NCI-H2171 treated with DMSO at 0.1 percent for 48 hours (cell line): ENCODE results near the gene TSPAN4.
A peak's percentile ranks its signal among the peaks of the same experiment; 100 is the strongest.

Source experiments
- DNase-seq: peaks from one replicate; lab custom pipeline; 2025; lab: John Stamatoyannopoulos, UW

TSPAN4 gene

GRCh38 chr11:842370-843002, at the start of gene TSPAN4, which contains the start of gene POLR2L:
Gene TSPAN4 (plus strand): TSS chr11:842852. CDS start chr11:850305, 7,453 bp downstream.
Gene POLR2L (minus strand): TSS chr11:842529. CDS start chr11:842508, 21 bp downstream.
- DNase-seq = peak; percentile 47

- DNase-seq = no peak
Observed at GRCh38 chr11:792873-793272, 49.8 kb upstream of the TSPAN4 start.

- peak; percentile 18 for DNase-seq
Observed at GRCh38 chr11:793556-793955, 49.1 kb upstream of the TSPAN4 start.

GRCh38 chr11:794013-794765, 48.5 kb upstream of the TSPAN4 start:
- no peak for DNase-seq

- no peak for DNase-seq
Observed at GRCh38 chr11:794766-795633, 47.7 kb upstream of the TSPAN4 start.

GRCh38 chr11:795634-796564, 46.8 kb upstream of the TSPAN4 start:
- DNase-seq = peak; percentile 38

- DNase-seq = no peak
Observed at GRCh38 chr11:796565-797295, 45.9 kb upstream of the TSPAN4 start.

- DNase-seq = peak; percentile 87
Observed at GRCh38 chr11:797296-798092, 45.2 kb upstream of the TSPAN4 start.

- DNase-seq = peak; percentile 54
Observed at GRCh38 chr11:798093-798713, 44.4 kb upstream of the TSPAN4 start, which contains the start of gene SLC25A22. Gene SLC25A22 (minus strand): TSS chr11:798281. CDS start chr11:795006, 3,275 bp downstream.

GRCh38 chr11:799641-800316, 42.9 kb upstream of the TSPAN4 start:
- DNase-seq = no peak

GRCh38 chr11:800473-800872, 42.2 kb upstream of the TSPAN4 start:
- no peak for DNase-seq

- DNase-seq = no peak
Observed at GRCh38 chr11:801097-801780, 41.4 kb upstream of the TSPAN4 start.

- DNase-seq = no peak
Observed at GRCh38 chr11:802018-802617, 40.5 kb upstream of the TSPAN4 start.

GRCh38 chr11:802693-803466, 39.8 kb upstream of the TSPAN4 start:
- no peak for DNase-seq

GRCh38 chr11:803467-803742, 39.2 kb upstream of the TSPAN4 start:
- no peak for DNase-seq

GRCh38 chr11:803770-804598, 38.7 kb upstream of the TSPAN4 start:
- peak; percentile 51 for DNase-seq
